ENCODE measurements around the gene ATG16L1. TPM values are rescaled to one million over a fixed set of nuclear protein-coding genes. Genes with fewer than 3 reads are reported as not detected.

Gene ATG16L1
- total and polyA plus RNA-seq, 9 donors: 12.8 to 19.0 (median 15.7) TPM

GRCh38 chr2:233252227-233252626 is 754 bp downstream of the ATG16L1 start:
- H3K27ac ChIP-seq (ENCODE audit: low read length): peak overlapping the region; percentile 81
- WGBS (ENCODE audit: insufficient coverage): 0% methylated on average over 5 of the region's 18 CpGs
- DNase-seq: peak; percentile 11
- peaks cover 16% of the 10 kb centered on the region for H3K36me3 ChIP-seq (ENCODE audit: control insufficient read depth, insufficient read depth, low read length)
- no peaks in the 10 kb centered on the region for H3K27me3 ChIP-seq (ENCODE audit: control insufficient read depth, insufficient read depth, low read length)
- peaks cover 5% of the 10 kb centered on the region for H3K4me1 ChIP-seq (ENCODE audit: control insufficient read depth, insufficient read depth, low read length)
- no peaks in the 10 kb centered on the region for H3K9me3 ChIP-seq (replicated peaks; ENCODE audit: control insufficient read depth, low read depth, low read length)
- H3K4me3 ChIP-seq (ENCODE audit: low read length): peak overlapping the region; percentile 83

- peaks cover 5% of the 10 kb centered on the region for H3K4me1 ChIP-seq (ENCODE audit: control insufficient read depth, insufficient read depth, low read length)
- no peaks in the 10 kb centered on the region for H3K27me3 ChIP-seq (ENCODE audit: control insufficient read depth, insufficient read depth, low read length)
- 92% methylated on average over 3 of the region's 11 CpGs for WGBS (ENCODE audit: insufficient coverage)
- no peak for DNase-seq
- no peak overlapping the region for H3K4me3 ChIP-seq (ENCODE audit: low read length)
- peaks cover 35% of the 10 kb centered on the region for H3K36me3 ChIP-seq (ENCODE audit: control insufficient read depth, insufficient read depth, low read length)
- no peaks in the 10 kb centered on the region for H3K9me3 ChIP-seq (replicated peaks; ENCODE audit: control insufficient read depth, low read depth, low read length)
- H3K27ac ChIP-seq (ENCODE audit: low read length): no peak overlapping the region
Measured at GRCh38 chr2:233255151-233255550, 3.7 kb downstream of the ATG16L1 start.

GRCh38 chr2:233256048-233256447 is 4.6 kb downstream of the ATG16L1 start:
- Histone ChIP-seq H3K4me1 (ENCODE audit: control insufficient read depth, insufficient read depth, low read length) (peaks cover 3% of the 10 kb centered on the region), H3K9me3 (replicated peaks; ENCODE audit: control insufficient read depth, low read depth, low read length) (no peaks in the 10 kb centered on the region), H3K4me3 (ENCODE audit: low read length) (no peak overlapping the region), H3K27ac (ENCODE audit: low read length) (no peak overlapping the region), H3K27me3 (ENCODE audit: control insufficient read depth, insufficient read depth, low read length) (no peaks in the 10 kb centered on the region), H3K36me3 (ENCODE audit: control insufficient read depth, insufficient read depth, low read length) (peaks cover 41% of the 10 kb centered on the region)
- no CpG with 5 or more reads among the region's 4 CpGs for WGBS (ENCODE audit: insufficient coverage)
- DNase-seq: no peak

- Histone ChIP-seq H3K27ac (ENCODE audit: low read length) (no peak overlapping the region), H3K36me3 (ENCODE audit: control insufficient read depth, insufficient read depth, low read length) (peaks cover 60% of the 10 kb centered on the region), H3K9me3 (replicated peaks; ENCODE audit: control insufficient read depth, low read depth, low read length) (no peaks in the 10 kb centered on the region), H3K27me3 (ENCODE audit: control insufficient read depth, insufficient read depth, low read length) (no peaks in the 10 kb centered on the region), H3K4me3 (ENCODE audit: low read length) (no peak overlapping the region), H3K4me1 (ENCODE audit: control insufficient read depth, insufficient read depth, low read length) (no peaks in the 10 kb centered on the region)
- WGBS (ENCODE audit: insufficient coverage): 80% methylated on average over 1 of the region's 2 CpGs
- DNase-seq: no peak
Measured at GRCh38 chr2:233258211-233258610, 6.7 kb downstream of the ATG16L1 start.

GRCh38 chr2:233259730-233260129 is 8.3 kb downstream of the ATG16L1 start:
- Histone ChIP-seq H3K4me1 (ENCODE audit: control insufficient read depth, insufficient read depth, low read length) (no peaks in the 10 kb centered on the region), H3K36me3 (ENCODE audit: control insufficient read depth, insufficient read depth, low read length) (peaks cover 68% of the 10 kb centered on the region), H3K27me3 (ENCODE audit: control insufficient read depth, insufficient read depth, low read length) (no peaks in the 10 kb centered on the region), H3K4me3 (ENCODE audit: low read length) (no peak overlapping the region), H3K27ac (ENCODE audit: low read length) (no peak overlapping the region), H3K9me3 (replicated peaks; ENCODE audit: control insufficient read depth, low read depth, low read length) (no peaks in the 10 kb centered on the region)
- DNase-seq: no peak
- WGBS (ENCODE audit: insufficient coverage): no CpG with 5 or more reads among the region's 1 CpG

GRCh38 chr2:233260661-233261060 is 9.2 kb downstream of the ATG16L1 start:
- no peaks in the 10 kb centered on the region for H3K27me3 ChIP-seq (ENCODE audit: control insufficient read depth, insufficient read depth, low read length)
- WGBS (ENCODE audit: insufficient coverage): 100% methylated on average over 4 of the region's 5 CpGs
- no peaks in the 10 kb centered on the region for H3K9me3 ChIP-seq (replicated peaks; ENCODE audit: control insufficient read depth, low read depth, low read length)
- H3K4me3 ChIP-seq (ENCODE audit: low read length): no peak overlapping the region
- H3K27ac ChIP-seq (ENCODE audit: low read length): no peak overlapping the region
- no peak for DNase-seq
- no peaks in the 10 kb centered on the region for H3K4me1 ChIP-seq (ENCODE audit: control insufficient read depth, insufficient read depth, low read length)
- peaks cover 68% of the 10 kb centered on the region for H3K36me3 ChIP-seq (ENCODE audit: control insufficient read depth, insufficient read depth, low read length)

- H3K36me3 ChIP-seq (ENCODE audit: control insufficient read depth, insufficient read depth, low read length): peaks cover 72% of the 10 kb centered on the region
- H3K4me3 ChIP-seq (ENCODE audit: low read length): no peak overlapping the region
- no peak for DNase-seq
Measured at GRCh38 chr2:233261819-233262555, 10.5 kb downstream of the ATG16L1 start.

GRCh38 chr2:233262562-233262961 is 11.1 kb downstream of the ATG16L1 start:
- DNase-seq: no peak
- H3K27me3 ChIP-seq (ENCODE audit: control insufficient read depth, insufficient read depth, low read length): no peaks in the 10 kb centered on the region
- peaks cover 75% of the 10 kb centered on the region for H3K36me3 ChIP-seq (ENCODE audit: control insufficient read depth, insufficient read depth, low read length)
- no peak overlapping the region for H3K27ac ChIP-seq (ENCODE audit: low read length)
- 82% methylated on average over 4 of the region's 5 CpGs for WGBS (ENCODE audit: insufficient coverage)
- no peaks in the 10 kb centered on the region for H3K4me1 ChIP-seq (ENCODE audit: control insufficient read depth, insufficient read depth, low read length)
- H3K4me3 ChIP-seq (ENCODE audit: low read length): no peak overlapping the region
- no peaks in the 10 kb centered on the region for H3K9me3 ChIP-seq (replicated peaks; ENCODE audit: control insufficient read depth, low read depth, low read length)

More at GRCh38 chr2:233261819-233262555, 10.5 kb downstream of the ATG16L1 start:
- H3K4me1 ChIP-seq (ENCODE audit: control insufficient read depth, insufficient read depth, low read length): no peaks in the 10 kb centered on the region
- no peaks in the 10 kb centered on the region for H3K27me3 ChIP-seq (ENCODE audit: control insufficient read depth, insufficient read depth, low read length)
- H3K27ac ChIP-seq (ENCODE audit: low read length): no peak overlapping the region
- H3K9me3 ChIP-seq (replicated peaks; ENCODE audit: control insufficient read depth, low read depth, low read length): no peaks in the 10 kb centered on the region
- WGBS (ENCODE audit: insufficient coverage): 95% methylated on average over 9 of the region's 9 CpGs

GRCh38 chr2:233263045-233263570 is 11.6 kb downstream of the ATG16L1 start:
- Histone ChIP-seq H3K4me3 (ENCODE audit: low read length) (no peak overlapping the region), H3K4me1 (ENCODE audit: control insufficient read depth, insufficient read depth, low read length) (no peaks in the 10 kb centered on the region), H3K27me3 (ENCODE audit: control insufficient read depth, insufficient read depth, low read length) (no peaks in the 10 kb centered on the region), H3K36me3 (ENCODE audit: control insufficient read depth, insufficient read depth, low read length) (peaks cover 78% of the 10 kb centered on the region), H3K9me3 (replicated peaks; ENCODE audit: control insufficient read depth, low read depth, low read length) (no peaks in the 10 kb centered on the region), H3K27ac (ENCODE audit: low read length) (no peak overlapping the region)
- 83% methylated on average over 4 of the region's 6 CpGs for WGBS (ENCODE audit: insufficient coverage)
- DNase-seq: no peak

GRCh38 chr2:233264667-233265066 is 13.2 kb downstream of the ATG16L1 start:
- Histone ChIP-seq H3K4me3 (ENCODE audit: low read length) (no peak overlapping the region), H3K27me3 (ENCODE audit: control insufficient read depth, insufficient read depth, low read length) (no peaks in the 10 kb centered on the region), H3K36me3 (ENCODE audit: control insufficient read depth, insufficient read depth, low read length) (peaks cover 72% of the 10 kb centered on the region), H3K9me3 (replicated peaks; ENCODE audit: control insufficient read depth, low read depth, low read length) (no peaks in the 10 kb centered on the region), H3K4me1 (ENCODE audit: control insufficient read depth, insufficient read depth, low read length) (no peaks in the 10 kb centered on the region), H3K27ac (ENCODE audit: low read length) (no peak overlapping the region)
- no peak for DNase-seq
- 78% methylated on average over 6 of the region's 8 CpGs for WGBS (ENCODE audit: insufficient coverage)
